Measurements from ENCODE around the gene MCAM. TPM values are rescaled to one million over a fixed set of nuclear protein-coding genes. Genes with fewer than 3 reads are reported as not detected.

MCAM gene
- total and polyA plus RNA-seq, 2 of the 8 experiments (the other 6 are each of a cell fraction or from before 2014, with no cell fraction given), result 22.4 to 32.2 TPM

DNA sequence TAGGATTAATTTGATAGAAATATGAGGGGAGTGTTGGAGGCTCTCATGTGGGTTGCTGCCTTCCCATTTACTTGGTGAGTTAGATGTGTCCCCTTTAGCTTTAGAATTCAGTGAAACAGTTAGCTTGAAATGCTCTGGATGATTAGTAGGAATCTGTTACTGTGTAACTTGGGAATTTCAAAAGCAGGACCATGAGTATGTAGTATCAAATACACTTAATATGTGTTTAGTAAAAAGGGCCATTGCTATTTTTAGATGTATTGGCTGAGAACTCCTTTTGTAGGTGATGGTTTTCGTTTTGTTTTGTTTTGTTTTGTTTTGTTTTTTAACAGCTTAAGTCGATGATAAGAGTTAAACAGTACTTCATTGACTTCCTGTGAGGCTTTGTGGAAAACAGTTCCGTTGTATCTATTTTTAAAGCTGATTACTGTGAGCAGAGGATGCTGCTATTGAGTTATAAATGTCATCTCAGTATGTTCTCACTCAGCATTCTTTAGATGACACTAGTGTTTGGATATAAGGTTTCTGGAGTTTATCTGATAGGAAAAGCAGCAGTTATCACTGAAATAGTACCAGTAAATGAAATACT, 53.5 kb downstream of the MCAM start:
- H3K56ac ChIP-seq (replicated peaks; ENCODE audit: insufficient read length, low read depth, low read length), result no peak overlapping the region
- no peak overlapping the region for H2BK20ac ChIP-seq (ENCODE audit: low read length)
- no peak overlapping the region for H3K27ac ChIP-seq (ENCODE audit: low read depth, low read length)
- no peak overlapping the region for H2BK15ac ChIP-seq (ENCODE audit: low read length)
- no peaks in the 10 kb centered on the region for H3K27me3 ChIP-seq (replicated peaks in 1 of 4; ENCODE audit: control insufficient read depth in 3 of 4, extremely low read depth in 1 of 4, insufficient read depth in 3 of 4, low read length in 3 of 4)
- no peaks in the 10 kb centered on the region for H3K9me3 ChIP-seq (ENCODE audit: insufficient read depth in 2 of 2, low read depth in 1 of 2, low read length in 1 of 2)
- no peak overlapping the region for H2BK12ac ChIP-seq (ENCODE audit: low read depth, low read length)
- no peak overlapping the region for H3K4me3 ChIP-seq (ENCODE audit: extremely low read depth in 1 of 4, insufficient read depth in 2 of 4, low read depth in 3 of 4, low read length in 4 of 4)
- WGBS, 2 experiments (ENCODE audit: extremely low coverage in 1 of 2, insufficient coverage in 1 of 2, insufficient read length in 1 of 2, insufficient replicate concordance in 2 of 2, low coverage in 1 of 2, low lambda C conversion rate in 2 of 2, missing lambda C conversion rate in 1 of 2), result 81% methylated on average over 3 of the region's 3 CpGs; no CpG with 5 or more reads in 1 of the 2 experiments
- H3K4me2 ChIP-seq (ENCODE audit: insufficient read depth in 1 of 2, low read depth in 2 of 2, low read length in 2 of 2), result no peak overlapping the region
- H3K4ac ChIP-seq (replicated peaks; ENCODE audit: insufficient read length, low read depth, low read length), result no peak overlapping the region
- no peak overlapping the region for H3K23ac ChIP-seq (ENCODE audit: insufficient read length)
- H4K5ac ChIP-seq (ENCODE audit: insufficient read length, low read depth, low read length), result no peak overlapping the region
- H3K79me2 ChIP-seq (ENCODE audit: control insufficient read depth in 1 of 2, insufficient read depth in 2 of 2, low read length in 2 of 2), result peaks cover 0 to 90% of the 10 kb centered on the region in 2 experiments; a peak in 3 of 4 replicates
- no peak overlapping the region for H2BK5ac ChIP-seq (ENCODE audit: low read depth, low read length)
- no peak overlapping the region for H2AFZ ChIP-seq (ENCODE audit: low read length)
- no peak overlapping the region for H3K14ac ChIP-seq (ENCODE audit: insufficient read length)
- no peak overlapping the region for H2BK120ac ChIP-seq (replicated peaks; ENCODE audit: low read depth, low read length)
- H3K23me2 ChIP-seq (ENCODE audit: low read depth, low read length), result no peaks in the 10 kb centered on the region
- no peak overlapping the region for H4K8ac ChIP-seq (ENCODE audit: extremely low read depth, insufficient read depth, low read length)
- DNase-seq (ENCODE audit: low read depth in 1 of 2, low spot score in 2 of 2) (no peak), FAIRE-seq (no peak)
- H3K36me3 ChIP-seq (ENCODE audit: control insufficient read depth in 2 of 4, insufficient read depth in 4 of 4, low read length in 3 of 4), result no peaks in the 10 kb centered on the region
- ChIA-PET CTCF (ENCODE audit: partially characterized antibody) (interaction anchor here (0.5 to 2.0 kb wide), 7 partner anchors 8 to 335 kb away, joined by 3 to 8 read pairs (median 3); no protein-coding TSS in a partner anchor), POLR2A (ENCODE audit: partially characterized antibody) (interaction anchor here (0.5 to 1.3 kb wide), 3 partner anchors 15 to 168 kb away, joined by 3 read pairs; a partner anchor contains a TSS)
- H3K79me1 ChIP-seq (ENCODE audit: low read depth, low read length), result peaks cover 3% of the 10 kb centered on the region
- no peak overlapping the region for H3K18ac ChIP-seq (ENCODE audit: extremely low read depth, low read length)
- H4K20me1 ChIP-seq (replicated peaks in 1 of 2; ENCODE audit: control insufficient read depth in 1 of 2, insufficient read depth in 2 of 2, low read length in 2 of 2), result peaks cover 5 to 7% of the 10 kb centered on the region in 2 experiments
- H3K9ac ChIP-seq (replicated peaks in 1 of 4; ENCODE audit: extremely low read depth in 1 of 4, low read depth in 3 of 4, low read length in 3 of 4), result no peak overlapping the region
- peaks cover 0 to 3% (median 0%) of the 10 kb centered on the region in 4 experiments; a peak in 1 of 7 replicates for H3K4me1 ChIP-seq (replicated peaks in 1 of 4; ENCODE audit: control insufficient read depth in 3 of 4, insufficient read depth in 4 of 4, low read length in 3 of 4)
- H4K91ac ChIP-seq (replicated peaks; ENCODE audit: insufficient read length, low read length), result no peak overlapping the region
- no peak overlapping the region for H2AK5ac ChIP-seq (ENCODE audit: low read depth, low read length)
- no peak for TF ChIP-seq POLR2AphosphoS5 (IDR thresholded peaks at IDR 0.05; ENCODE audit: low read depth, low read length)
- TF ChIP-seq BCL11A (IDR thresholded peaks at IDR 0.05; ENCODE audit: low read depth in 2 of 2, low read length in 2 of 2), result no peak
- TF ChIP-seq SIX5 (IDR thresholded peaks at IDR 0.05; ENCODE audit: low read depth, low read length), result no peak
- TF ChIP-seq ASH2L (IDR thresholded peaks at IDR 0.05; ENCODE audit: low read length), result no peak
- TF ChIP-seq, protein P1, sequence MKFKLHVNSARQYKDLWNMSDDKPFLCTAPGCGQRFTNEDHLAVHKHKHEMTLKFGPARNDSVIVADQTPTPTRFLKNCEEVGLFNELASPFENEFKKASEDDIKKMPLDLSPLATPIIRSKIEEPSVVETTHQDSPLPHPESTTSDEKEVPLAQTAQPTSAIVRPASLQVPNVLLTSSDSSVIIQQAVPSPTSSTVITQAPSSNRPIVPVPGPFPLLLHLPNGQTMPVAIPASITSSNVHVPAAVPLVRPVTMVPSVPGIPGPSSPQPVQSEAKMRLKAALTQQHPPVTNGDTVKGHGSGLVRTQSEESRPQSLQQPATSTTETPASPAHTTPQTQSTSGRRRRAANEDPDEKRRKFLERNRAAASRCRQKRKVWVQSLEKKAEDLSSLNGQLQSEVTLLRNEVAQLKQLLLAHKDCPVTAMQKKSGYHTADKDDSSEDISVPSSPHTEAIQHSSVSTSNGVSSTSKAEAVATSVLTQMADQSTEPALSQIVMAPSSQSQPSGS (IDR thresholded peaks at IDR 0.05; ENCODE audit: low read length), result no peak
- TF ChIP-seq JUND (IDR thresholded peaks at IDR 0.05; ENCODE audit: low read length), result no peak
- no peak for TF ChIP-seq CEBPB (IDR thresholded peaks at IDR 0.05; ENCODE audit: low read depth, low read length)
- TF ChIP-seq, protein P2, sequence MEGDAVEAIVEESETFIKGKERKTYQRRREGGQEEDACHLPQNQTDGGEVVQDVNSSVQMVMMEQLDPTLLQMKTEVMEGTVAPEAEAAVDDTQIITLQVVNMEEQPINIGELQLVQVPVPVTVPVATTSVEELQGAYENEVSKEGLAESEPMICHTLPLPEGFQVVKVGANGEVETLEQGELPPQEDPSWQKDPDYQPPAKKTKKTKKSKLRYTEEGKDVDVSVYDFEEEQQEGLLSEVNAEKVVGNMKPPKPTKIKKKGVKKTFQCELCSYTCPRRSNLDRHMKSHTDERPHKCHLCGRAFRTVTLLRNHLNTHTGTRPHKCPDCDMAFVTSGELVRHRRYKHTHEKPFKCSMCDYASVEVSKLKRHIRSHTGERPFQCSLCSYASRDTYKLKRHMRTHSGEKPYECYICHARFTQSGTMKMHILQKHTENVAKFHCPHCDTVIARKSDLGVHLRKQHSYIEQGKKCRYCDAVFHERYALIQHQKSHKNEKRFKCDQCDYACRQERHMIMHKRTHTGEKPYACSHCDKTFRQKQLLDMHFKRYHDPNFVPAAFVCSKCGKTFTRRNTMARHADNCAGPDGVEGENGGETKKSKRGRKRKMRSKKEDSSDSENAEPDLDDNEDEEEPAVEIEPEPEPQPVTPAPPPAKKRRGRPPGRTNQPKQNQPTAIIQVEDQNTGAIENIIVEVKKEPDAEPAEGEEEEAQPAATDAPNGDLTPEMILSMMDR (IDR thresholded peaks at IDR 0.05; ENCODE audit: control extremely low read depth in 1 of 3, insufficient read depth in 1 of 3, low read depth in 1 of 3, low read length in 3 of 3), result no peak
- no peak for TF ChIP-seq TBP (IDR thresholded peaks at IDR 0.05; ENCODE audit: low read depth, low read length)
- no peak for TF ChIP-seq SP4 (IDR thresholded peaks at IDR 0.05; ENCODE audit: low read length)
